GM10847 (cell line): Measurements from ENCODE around the gene FOXO3.

ENCODE experiments used
- POLR2A ChIP-seq: IDR thresholded peaks from 2 replicates; pipeline ENCODE4 v1.6.1; 2011; ENCODE audit not compliant: insufficient read length; ENCODE audit errors: extremely low read depth

Gene FOXO3

DNA sequence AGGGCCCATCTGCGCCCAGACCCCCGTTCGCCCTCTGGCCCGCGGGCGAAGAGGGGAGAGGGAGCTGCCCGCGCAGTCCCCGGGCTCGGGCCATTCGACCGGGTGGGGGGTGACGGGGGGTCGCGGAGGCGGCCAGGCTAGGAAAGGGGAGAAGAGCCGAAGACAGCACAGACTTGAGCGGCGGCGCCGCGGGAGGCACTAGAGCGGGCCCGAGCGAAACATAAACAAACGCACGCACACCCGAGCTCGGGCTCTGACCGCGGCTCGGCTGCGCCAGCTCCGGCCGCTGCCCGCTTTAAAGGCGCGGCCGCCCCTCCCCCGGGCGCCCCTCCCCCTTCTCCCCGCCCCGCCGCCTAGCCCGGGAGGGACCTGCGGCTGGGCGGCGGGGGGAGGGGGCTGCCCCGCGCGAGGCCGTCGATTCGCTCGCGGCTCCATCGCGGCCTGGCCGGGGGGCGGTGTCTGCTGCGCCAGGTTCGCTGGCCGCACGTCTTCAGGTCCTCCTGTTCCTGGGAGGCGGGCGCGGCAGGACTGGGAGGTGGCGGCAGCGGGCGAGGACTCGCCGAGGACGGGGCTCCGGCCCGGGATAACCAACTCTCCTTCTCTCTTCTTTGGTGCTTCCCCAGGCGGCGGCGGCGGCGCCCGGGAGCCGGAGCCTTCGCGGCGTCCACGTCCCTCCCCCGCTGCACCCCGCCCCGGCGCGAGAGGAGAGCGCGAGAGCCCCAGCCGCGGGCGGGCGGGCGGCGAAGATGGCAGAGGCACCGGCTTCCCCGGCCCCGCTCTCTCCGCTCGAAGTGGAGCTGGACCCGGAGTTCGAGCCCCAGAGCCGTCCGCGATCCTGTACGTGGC lies at the start of gene FOXO3:
TSS of gene FOXO3 (plus strand) at position 455 of the 846 bp plus-strand sequence. CDS start at position 747, 292 bp downstream.
- peak; percentile 47 for TF ChIP-seq POLR2A

GRCh38 chr6:108518714-108519576 lies 41.8 kb upstream of the FOXO3 start:
- TF ChIP-seq POLR2A, result no peak

DNA sequence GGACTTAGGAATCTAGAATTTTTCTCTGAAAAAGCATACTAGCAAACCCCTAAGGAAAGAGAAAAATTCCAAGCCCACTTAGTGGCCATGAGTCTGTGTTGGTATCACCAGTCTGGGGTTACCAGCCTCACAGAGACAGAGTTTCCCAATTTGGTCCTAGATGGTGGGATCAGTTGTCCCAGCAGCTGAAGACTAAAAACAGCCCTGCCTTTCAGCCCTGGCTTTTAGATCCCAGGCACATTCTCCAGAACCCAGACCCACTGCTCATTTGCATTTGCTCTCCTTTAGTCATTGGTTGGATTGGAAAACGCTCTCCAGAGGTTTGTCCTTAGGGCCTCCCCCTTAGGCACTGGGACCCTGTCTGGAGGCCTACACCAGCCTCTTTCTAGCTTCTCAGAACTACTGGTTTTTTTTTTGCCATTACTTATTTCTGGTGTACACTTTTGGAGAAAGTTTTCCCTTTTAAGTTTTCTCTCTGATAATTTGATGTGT lies 39.1 kb upstream of the FOXO3 start:
- TF ChIP-seq POLR2A, result no peak

GRCh38 chr6:108523697-108524096 lies 37.0 kb upstream of the FOXO3 start:
- TF ChIP-seq POLR2A, result no peak

DNA sequence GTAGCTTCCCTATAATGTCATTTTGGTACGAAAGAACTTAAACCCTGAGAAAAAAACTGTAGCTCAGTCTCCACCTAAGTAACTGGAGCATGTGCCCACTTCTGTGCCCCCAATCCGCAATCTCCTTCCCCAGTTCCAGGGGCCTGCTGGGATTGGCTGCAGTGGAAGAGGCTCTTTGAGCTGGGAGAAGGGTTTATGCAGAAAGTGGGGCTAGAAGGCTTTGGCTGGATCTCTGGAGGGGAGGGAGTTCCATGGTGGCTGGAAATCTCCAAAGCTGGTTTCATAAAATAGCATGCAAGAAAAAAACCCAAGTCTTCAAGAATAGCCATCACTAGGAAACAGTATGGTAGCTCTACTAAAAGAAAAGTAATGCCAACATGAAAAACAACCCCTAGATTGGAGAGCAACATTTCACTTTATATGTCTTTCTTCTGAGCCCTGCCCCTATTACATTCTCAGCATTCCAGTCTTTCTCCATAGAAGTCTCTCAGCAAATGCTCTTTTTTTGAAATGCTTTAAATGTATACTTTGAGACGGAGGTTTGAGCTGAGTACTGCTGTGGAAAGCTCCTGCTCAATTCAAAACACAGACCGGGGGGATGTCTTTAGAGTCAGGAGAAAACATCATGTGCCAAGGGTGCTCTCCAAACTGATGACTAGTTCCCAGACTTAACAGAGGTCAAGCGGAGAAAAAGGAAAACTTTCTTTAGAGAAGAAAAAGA lies 36.0 kb upstream of the FOXO3 start:
- no peak for TF ChIP-seq POLR2A

DNA sequence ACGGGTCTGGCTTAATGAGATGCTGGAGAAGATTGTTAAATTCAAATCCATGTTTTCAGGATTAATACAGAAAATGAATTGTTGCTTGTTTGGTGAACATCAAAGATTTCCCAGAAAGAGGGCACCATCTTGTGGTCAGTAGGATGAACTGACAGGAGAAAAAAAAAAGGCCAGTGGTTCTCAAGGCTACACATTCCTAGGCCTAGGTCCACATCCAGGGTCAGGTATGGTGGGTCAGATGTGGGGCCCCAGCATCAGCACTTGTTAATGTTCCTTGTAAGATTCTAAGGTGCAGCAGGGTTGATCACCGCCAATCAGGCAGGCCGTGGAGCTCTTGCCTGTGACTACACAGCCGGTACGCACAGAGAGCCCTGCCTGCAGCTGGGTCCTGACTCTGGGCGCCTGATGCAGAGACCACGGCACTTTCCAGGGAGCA lies 34.0 kb upstream of the FOXO3 start:
- TF ChIP-seq POLR2A, result no peak

DNA sequence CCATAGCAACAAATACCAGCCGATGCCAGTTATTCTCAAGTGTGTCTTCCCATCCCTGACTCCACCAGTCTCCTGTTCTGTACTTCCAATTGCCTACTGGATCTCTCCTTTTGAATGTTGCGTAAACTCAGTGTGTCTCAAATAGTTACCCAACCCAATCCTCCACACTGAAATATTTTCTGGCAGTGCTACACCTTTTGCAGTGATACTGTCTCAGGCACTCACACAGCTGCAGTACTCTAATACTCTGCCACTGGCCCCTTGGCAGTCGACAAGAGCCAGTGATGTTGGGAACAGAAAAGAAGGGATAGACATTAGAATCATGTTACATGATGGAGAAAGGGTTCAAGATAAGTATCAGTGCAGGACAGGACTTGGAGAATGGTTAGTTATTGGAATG lies 31.8 kb upstream of the FOXO3 start:
- no peak for TF ChIP-seq POLR2A

- TF ChIP-seq POLR2A, result no peak
Observed at GRCh38 chr6:108531332-108531731, 29.4 kb upstream of the FOXO3 start.

DNA sequence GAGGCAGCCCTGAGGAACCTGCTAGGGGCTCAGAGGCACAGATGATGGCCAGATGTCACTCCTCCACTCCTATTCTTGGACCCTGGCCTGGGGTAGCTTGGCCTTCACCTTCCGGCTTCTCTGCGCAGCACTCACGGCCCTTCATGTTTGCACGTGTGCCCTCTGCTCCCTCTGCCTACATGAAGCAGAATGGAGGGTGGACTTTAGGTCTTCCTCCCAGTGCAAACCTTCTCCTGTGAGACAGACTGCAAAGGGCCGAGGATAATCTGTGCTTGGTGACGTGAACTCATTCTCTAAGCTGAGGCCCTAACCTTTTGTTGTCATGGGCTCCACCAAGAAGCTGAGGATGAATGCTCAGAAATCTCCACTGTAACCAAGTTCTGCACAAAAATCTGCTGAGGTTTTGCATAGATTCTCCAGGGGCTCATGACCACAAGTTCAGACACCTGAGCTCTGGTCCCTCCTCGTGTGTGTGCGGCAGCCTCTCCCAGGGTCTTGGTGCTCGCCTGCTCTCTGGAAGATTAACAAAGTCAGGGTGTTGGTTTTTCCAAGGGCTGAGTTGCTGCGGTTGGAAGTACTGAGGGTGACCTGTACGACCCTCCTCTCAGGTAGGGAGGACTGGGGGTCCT lies 25.5 kb upstream of the FOXO3 start:
- TF ChIP-seq POLR2A, result no peak

DNA sequence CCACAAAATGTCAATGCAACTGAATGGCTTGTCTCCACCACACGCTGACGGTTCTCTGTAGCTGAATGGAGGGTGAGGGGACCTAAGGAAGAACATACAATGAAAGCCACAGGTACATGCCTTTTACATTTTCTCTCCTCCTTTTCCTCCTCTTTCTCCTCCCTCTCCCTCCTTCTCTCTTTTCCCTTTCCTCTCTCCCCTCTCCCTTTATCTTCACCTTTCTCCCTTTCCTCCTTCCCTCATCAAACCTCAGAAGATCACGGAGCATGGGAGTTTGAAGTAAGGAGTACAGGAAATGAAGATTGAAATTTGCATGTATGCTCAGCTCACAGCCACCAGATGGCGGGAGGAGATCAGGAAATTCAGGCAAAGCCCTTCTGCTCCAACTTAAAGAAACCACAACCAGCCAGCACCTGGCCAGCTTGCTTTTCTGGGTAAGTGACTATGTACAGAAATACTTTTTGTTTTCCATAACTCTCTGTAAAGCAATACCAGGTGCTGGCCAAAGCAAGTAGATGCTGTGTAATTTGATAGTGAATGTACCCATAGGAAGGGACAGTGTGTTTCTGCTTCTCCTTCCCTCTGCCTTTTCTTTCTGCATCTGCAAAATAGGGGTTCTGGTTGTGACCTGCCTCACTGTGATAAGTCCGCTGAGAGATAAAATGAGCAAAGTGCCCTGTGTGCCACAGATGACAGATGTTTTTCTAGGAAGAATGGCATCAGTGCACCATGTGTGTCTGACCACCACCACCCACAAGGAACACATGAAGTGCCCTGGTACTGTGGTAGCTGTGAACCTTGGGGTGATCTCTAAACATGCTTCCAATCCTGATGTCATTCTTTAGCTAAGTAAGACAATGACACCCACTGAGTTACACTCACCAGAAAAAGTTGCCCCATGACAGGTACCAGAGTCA lies 18.6 kb upstream of the FOXO3 start:
- no peak for TF ChIP-seq POLR2A

- no peak for TF ChIP-seq POLR2A
Observed at GRCh38 chr6:108543175-108543940, 17.4 kb upstream of the FOXO3 start.

DNA sequence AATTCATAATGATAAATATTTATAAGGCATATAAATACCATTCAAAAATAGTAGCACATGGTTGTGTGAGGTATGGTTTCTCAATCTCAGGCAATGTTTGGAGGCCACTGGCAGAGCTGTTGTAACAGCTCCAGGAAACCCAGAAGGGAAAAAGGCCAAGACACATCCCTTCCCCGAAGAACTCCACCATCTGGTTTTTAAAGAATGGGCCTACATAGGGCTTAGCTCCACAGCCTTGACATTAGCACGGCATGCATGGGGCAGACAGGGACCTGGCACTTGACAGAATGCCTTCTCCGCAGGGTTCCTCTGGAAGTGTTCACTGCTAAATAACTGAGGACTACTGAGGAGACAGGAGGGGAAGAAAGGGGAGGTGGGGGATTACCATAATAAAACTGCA lies 16.1 kb upstream of the FOXO3 start:
- no peak for TF ChIP-seq POLR2A
